BE2C (cell line): ENCODE data around the gene NINJ1.
A peak's percentile ranks its signal among the peaks of the same experiment; 100 is the strongest.

Experiments
- DNase-seq: peaks from one replicate; pipeline ENCODE4 v3.0.0-alpha.2; 2020
- H3K27me3 ChIP-seq: fragments of 250-450 bp; sonication (Bioruptor Pico); 2 replicates; pipeline ENCODE4 v1.5.1; 2020; ENCODE audit warnings: mild to moderate bottlenecking
- H3K36me3 ChIP-seq: fragments of 250-450 bp; sonication (Bioruptor Pico); 2 replicates; pipeline ENCODE4 v1.5.1; 2020; ENCODE audit warnings: mild to moderate bottlenecking
- H3K4me1 ChIP-seq: fragments of 250-450 bp; sonication (Bioruptor Pico); 2 replicates; pipeline ENCODE4 v1.5.1; 2020
- H3K4me3 ChIP-seq: 2 replicates; pipeline ENCODE4 v1.5.1; 2011; ENCODE audit warnings: low read depth, low read length
- H3K9me3 ChIP-seq: fragments of 250-450 bp; sonication (Bioruptor Pico); 2 replicates; pipeline ENCODE4 v1.5.1; 2020
- CTCF ChIP-seq: IDR thresholded peaks from 2 replicates; pipeline ENCODE4 v1.5.1; 2012; ENCODE audit warnings: mild to moderate bottlenecking, low read depth, low read length

The NINJ1 gene

GRCh38 chr9:93166699-93167098 lies 32.6 kb upstream of the NINJ1 start:
- TF ChIP-seq CTCF, result no peak
- no peak for DNase-seq
- Histone ChIP-seq H3K36me3 (no peaks in the 10 kb centered on the region), H3K9me3 (no peaks in the 10 kb centered on the region), H3K27me3 (no peaks in the 10 kb centered on the region), H3K4me1 (no peaks in the 10 kb centered on the region), H3K4me3 (no peak overlapping the region)

- no peaks in the 10 kb centered on the region for H3K4me1 ChIP-seq
- DNase-seq, result no peak
- no peak overlapping the region for H3K4me3 ChIP-seq
- H3K36me3 ChIP-seq, result no peaks in the 10 kb centered on the region
- no peaks in the 10 kb centered on the region for H3K27me3 ChIP-seq
- no peaks in the 10 kb centered on the region for H3K9me3 ChIP-seq
- no peak for TF ChIP-seq CTCF
These were observed 30.0 kb upstream of the NINJ1 start for GRCh38 chr9:93164085-93164484.

GRCh38 chr9:93161786-93162562 lies 27.9 kb upstream of the NINJ1 start:
- Histone ChIP-seq H3K36me3 (no peaks in the 10 kb centered on the region), H3K27me3 (no peaks in the 10 kb centered on the region), H3K4me1 (no peaks in the 10 kb centered on the region), H3K9me3 (no peaks in the 10 kb centered on the region), H3K4me3 (no peak overlapping the region)
- no peak for TF ChIP-seq CTCF
- DNase-seq, result no peak

DNA sequence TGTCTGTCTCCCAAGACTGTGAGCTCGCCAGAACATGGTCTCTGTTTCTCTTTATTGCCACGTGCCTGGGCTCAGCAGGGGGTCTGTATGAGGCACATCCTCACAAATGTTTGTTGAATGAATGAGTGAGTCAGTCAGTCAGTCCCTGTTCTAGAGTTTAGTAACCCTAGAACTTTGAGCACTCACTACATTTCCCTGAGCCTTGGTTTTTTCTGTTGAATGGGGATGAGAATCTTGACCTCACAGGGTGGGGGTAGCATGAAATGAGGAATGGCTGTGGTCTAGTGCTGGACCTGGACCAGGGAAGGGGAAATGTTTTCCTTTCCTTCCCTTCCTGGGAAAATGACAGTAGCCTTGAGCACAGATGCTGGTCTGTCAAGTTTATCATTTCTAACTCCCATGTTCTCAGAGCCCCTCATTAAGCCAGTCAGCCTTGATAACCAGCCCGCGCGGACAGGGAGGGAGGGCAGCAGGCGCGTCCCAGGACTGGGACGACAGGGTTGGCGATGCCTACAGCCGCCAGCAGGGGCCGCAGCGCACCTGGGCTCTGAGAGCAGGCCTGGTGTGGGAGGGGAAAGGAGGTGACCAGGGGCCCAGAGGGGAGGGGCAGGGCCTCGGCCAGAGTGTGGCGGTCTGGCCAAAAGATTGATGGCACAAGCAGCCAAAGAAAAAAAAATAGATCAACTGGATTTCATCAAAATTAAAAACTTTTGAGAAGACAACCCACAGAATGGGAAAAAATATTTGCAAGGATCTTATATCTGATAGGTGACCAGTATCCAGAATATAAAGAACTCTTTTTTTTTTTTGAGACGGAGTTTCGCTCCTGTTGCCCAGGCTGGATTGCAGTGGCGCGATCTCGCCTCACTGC lies 25.8 kb upstream of the NINJ1 start:
- Histone ChIP-seq H3K36me3 (no peaks in the 10 kb centered on the region), H3K27me3 (no peaks in the 10 kb centered on the region), H3K4me3 (no peak overlapping the region), H3K9me3 (no peaks in the 10 kb centered on the region), H3K4me1 (no peaks in the 10 kb centered on the region)
- peak; percentile 94 for TF ChIP-seq CTCF
- peak; percentile 90 for DNase-seq

GRCh38 chr9:93156475-93157008 lies 22.5 kb upstream of the NINJ1 start:
- Histone ChIP-seq H3K27me3 (no peaks in the 10 kb centered on the region), H3K36me3 (no peaks in the 10 kb centered on the region), H3K4me3 (no peak overlapping the region), H3K9me3 (no peaks in the 10 kb centered on the region), H3K4me1 (no peaks in the 10 kb centered on the region)
- no peak for TF ChIP-seq CTCF
- DNase-seq, result no peak
